ENCODE data around the gene MAP7.

The MAP7 gene

DNA sequence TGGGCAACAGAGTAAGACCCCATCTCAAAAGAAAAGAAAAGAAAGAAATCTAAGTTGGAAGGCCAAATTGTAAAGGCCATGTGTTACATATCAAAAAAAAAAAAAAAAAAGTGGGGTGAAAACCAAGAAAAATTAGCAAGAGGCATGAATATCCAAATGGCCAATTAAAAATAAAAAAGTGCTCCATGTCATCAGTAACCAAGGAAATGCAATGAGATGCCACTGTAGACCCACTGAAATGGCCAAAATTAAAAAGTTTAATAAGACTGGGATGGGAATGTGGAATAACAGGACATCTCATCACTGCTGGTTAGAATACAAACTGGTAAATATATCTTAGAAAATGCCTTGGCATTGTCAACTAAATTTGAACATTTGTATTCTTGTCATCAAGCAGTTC lies 230.5 kb downstream of the MAP7 start:
- ChIA-PET CTCF (no interaction called here), POLR2A (interaction anchor here (0.7 kb wide), 1 partner anchor 15 kb away, joined by 5 read pairs; no protein-coding TSS in a partner anchor)
- peak in 1 of 3 donors; percentile 5 for DNase-seq

DNA sequence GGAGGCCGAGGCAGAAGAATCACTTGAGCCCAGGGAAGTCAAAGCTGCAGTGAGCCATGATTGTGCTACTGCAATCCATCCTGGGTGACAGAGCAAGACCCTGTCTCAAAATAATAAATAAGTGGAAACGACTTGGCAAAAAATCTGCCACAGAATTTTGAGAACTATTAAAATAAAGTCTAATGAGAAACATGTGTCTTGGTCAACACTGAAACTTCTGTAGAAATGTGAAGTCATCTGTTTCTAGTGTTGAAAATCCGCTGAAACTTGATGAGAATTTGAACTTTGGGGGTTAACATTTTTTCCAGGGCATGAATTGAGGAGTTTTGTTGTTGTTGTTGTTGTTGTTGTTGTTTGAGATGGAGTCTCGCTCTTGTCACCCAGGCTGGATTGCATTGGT lies 231.5 kb downstream of the MAP7 start:
- Histone ChIP-seq H3K4me1 (ENCODE audit: control extremely low read depth in 1 of 4, control insufficient read depth in 4 of 4, insufficient read depth in 4 of 4, low read length in 3 of 4) (peaks cover 0 to 2% (median 0%) of the 10 kb centered on the region in 4 experiments), H3K27ac (ENCODE audit: insufficient read depth in 1 of 2, low read depth in 1 of 2, low read length in 2 of 2, poor library complexity in 1 of 2, severe bottlenecking in 2 of 2) (no peak overlapping the region), H3K27me3 (replicated peaks in 2 of 5; ENCODE audit: control insufficient read depth in 4 of 5, insufficient read depth in 5 of 5, low read length in 4 of 5) (no peaks in the 10 kb centered on the region), H3K36me3 (ENCODE audit: control insufficient read depth in 4 of 4, insufficient read depth in 4 of 4, low read length in 3 of 4) (no peaks in the 10 kb centered on the region), H3K4me3 (ENCODE audit: control insufficient read depth in 1 of 7, extremely low read depth in 1 of 7, insufficient read depth in 4 of 7, low read depth in 2 of 7, low read length in 6 of 7) (no peak overlapping the region), H3K9me3 (ENCODE audit: control extremely low read depth in 1 of 5, control insufficient read depth in 4 of 5, insufficient read depth in 2 of 5, low read depth in 1 of 5, low read length in 4 of 5) (no peaks in the 10 kb centered on the region)
- WGBS (ENCODE audit: insufficient coverage), result 93% methylated on average over 4 of the region's 4 CpGs
- POLR2A ChIA-PET, result no interaction called here
- CTCF ChIA-PET, result interaction anchor here (0.9 to 3.0 kb wide), 10 partner anchors 9 to 869 kb away, joined by 3 to 17 read pairs (median 7); partner anchors contain the start of gene BCLAF1
- no peak for DNase-seq

More for the DNA sequence above, 230.5 kb downstream of the MAP7 start:
- Histone ChIP-seq H3K4me3 (ENCODE audit: control insufficient read depth in 1 of 7, extremely low read depth in 1 of 7, insufficient read depth in 4 of 7, low read depth in 2 of 7, low read length in 6 of 7) (no peak overlapping the region), H3K4me1 (ENCODE audit: control extremely low read depth in 1 of 4, control insufficient read depth in 4 of 4, insufficient read depth in 4 of 4, low read length in 3 of 4) (peaks cover 0 to 2% (median 0%) of the 10 kb centered on the region in 4 experiments), H3K27ac (ENCODE audit: insufficient read depth in 1 of 2, low read depth in 1 of 2, low read length in 2 of 2, poor library complexity in 1 of 2, severe bottlenecking in 2 of 2) (no peak overlapping the region), H3K36me3 (ENCODE audit: control insufficient read depth in 4 of 4, insufficient read depth in 4 of 4, low read length in 3 of 4) (no peaks in the 10 kb centered on the region), H3K27me3 (replicated peaks in 2 of 5; ENCODE audit: control insufficient read depth in 4 of 5, insufficient read depth in 5 of 5, low read length in 4 of 5) (no peaks in the 10 kb centered on the region), H3K9me3 (ENCODE audit: control extremely low read depth in 1 of 5, control insufficient read depth in 4 of 5, insufficient read depth in 2 of 5, low read depth in 1 of 5, low read length in 4 of 5) (no peaks in the 10 kb centered on the region)

DNA sequence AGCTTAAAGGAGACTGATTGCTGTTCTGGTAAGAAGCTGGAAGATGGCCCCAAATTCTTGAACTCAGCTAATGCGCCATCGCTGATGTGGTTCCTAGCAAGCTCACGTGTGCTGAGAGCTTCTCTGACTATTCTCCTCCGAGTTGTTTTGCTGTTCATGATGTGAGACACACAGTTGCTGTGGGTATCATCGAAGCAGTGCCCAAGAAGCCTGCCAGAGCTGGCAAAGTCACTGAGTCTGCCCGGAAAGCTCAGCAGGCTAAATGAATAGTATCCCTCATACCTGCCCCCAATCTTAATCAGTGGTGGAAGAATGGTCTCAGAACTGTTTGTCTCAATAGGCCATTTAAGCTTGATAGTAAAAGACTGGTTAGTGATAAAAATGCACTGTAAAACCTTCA lies 232.3 kb downstream of the MAP7 start:
- Histone ChIP-seq H3K4me1 (ENCODE audit: control extremely low read depth in 1 of 4, control insufficient read depth in 4 of 4, insufficient read depth in 4 of 4, low read length in 3 of 4) (peaks cover 0 to 2% (median 0%) of the 10 kb centered on the region in 4 experiments), H3K9me3 (ENCODE audit: control extremely low read depth in 1 of 5, control insufficient read depth in 4 of 5, insufficient read depth in 2 of 5, low read depth in 1 of 5, low read length in 4 of 5) (no peaks in the 10 kb centered on the region), H3K36me3 (ENCODE audit: control insufficient read depth in 4 of 4, insufficient read depth in 4 of 4, low read length in 3 of 4) (no peaks in the 10 kb centered on the region), H3K27me3 (replicated peaks in 2 of 5; ENCODE audit: control insufficient read depth in 4 of 5, insufficient read depth in 5 of 5, low read length in 4 of 5) (no peaks in the 10 kb centered on the region), H3K4me3 (ENCODE audit: control insufficient read depth in 1 of 7, extremely low read depth in 1 of 7, insufficient read depth in 4 of 7, low read depth in 2 of 7, low read length in 6 of 7) (no peak overlapping the region), H3K27ac (ENCODE audit: insufficient read depth in 1 of 2, low read depth in 1 of 2, low read length in 2 of 2, poor library complexity in 1 of 2, severe bottlenecking in 2 of 2) (no peak overlapping the region)
- CTCF ChIA-PET, result interaction anchor here (0.9 to 3.0 kb wide), 17 partner anchors 9 to 868 kb away, joined by 3 to 17 read pairs (median 6); partner anchors contain the start of gene BCLAF1
- POLR2A ChIA-PET, result interaction anchor here (0.6 kb wide), 1 partner anchor 58 kb away, joined by 3 read pairs; no protein-coding TSS in a partner anchor
- 98% methylated on average over 5 of the region's 6 CpGs for WGBS (ENCODE audit: insufficient coverage)
- DNase-seq, result no peak

DNA sequence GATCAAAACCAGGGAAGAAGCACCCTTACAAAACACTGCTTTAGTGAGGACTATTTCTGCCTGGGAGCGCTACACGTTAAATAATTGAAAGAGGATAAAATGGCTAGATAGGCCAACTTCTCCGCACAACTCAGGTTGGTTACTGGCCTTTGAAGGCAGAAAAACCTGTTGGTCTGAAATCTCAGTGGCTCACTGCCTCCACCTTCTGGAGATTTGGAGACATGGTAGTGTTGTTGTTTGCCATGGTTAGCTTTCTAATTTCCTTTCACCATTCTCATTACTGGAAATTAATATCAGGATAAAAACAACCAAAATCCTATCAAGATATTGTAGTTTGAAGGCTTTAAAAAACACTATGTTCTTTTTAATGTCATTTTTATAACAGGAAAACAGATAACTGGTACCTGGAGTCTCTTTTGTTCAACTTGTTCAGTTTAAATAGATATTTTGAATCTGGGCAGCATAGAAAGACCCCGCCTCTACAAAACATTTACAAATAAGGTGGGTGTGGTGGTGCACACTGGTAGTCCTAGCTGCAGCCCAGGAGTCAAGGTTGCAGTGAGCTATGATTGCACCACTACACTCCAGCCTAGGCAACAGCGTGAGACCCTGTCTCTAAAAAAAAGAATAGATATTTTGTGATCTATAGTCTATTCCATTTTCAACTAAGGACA lies 233.1 kb downstream of the MAP7 start:
- ChIA-PET CTCF (interaction anchor here (0.7 to 3.0 kb wide), 21 partner anchors 10 to 871 kb away, joined by 3 to 17 read pairs (median 5); partner anchors contain the start of gene BCLAF1), POLR2A (interaction anchor here (0.7 kb wide), 1 partner anchor 27 kb away, joined by 4 read pairs; the partner anchor contains the start of gene BCLAF1)
- peak; percentile 78 to 88 (median 83) for DNase-seq
- no peaks in the 10 kb centered on the region for H3K9me3 ChIP-seq (ENCODE audit: control extremely low read depth in 1 of 5, control insufficient read depth in 4 of 5, insufficient read depth in 2 of 5, low read depth in 1 of 5, low read length in 4 of 5)
- no peaks in the 10 kb centered on the region for H3K27me3 ChIP-seq (replicated peaks in 2 of 5; ENCODE audit: control insufficient read depth in 4 of 5, insufficient read depth in 5 of 5, low read length in 4 of 5)
- H3K36me3 ChIP-seq (ENCODE audit: control insufficient read depth in 4 of 4, insufficient read depth in 4 of 4, low read length in 3 of 4), result no peaks in the 10 kb centered on the region
- WGBS (ENCODE audit: insufficient coverage), result 33% methylated on average over 3 of the region's 5 CpGs
- no peak overlapping the region for H3K4me3 ChIP-seq (ENCODE audit: control insufficient read depth in 1 of 7, extremely low read depth in 1 of 7, insufficient read depth in 4 of 7, low read depth in 2 of 7, low read length in 6 of 7)
- H3K27ac ChIP-seq (ENCODE audit: insufficient read depth in 1 of 2, low read depth in 1 of 2, low read length in 2 of 2, poor library complexity in 1 of 2, severe bottlenecking in 2 of 2), result no peak overlapping the region
- peaks cover 0 to 2% (median 0%) of the 10 kb centered on the region in 4 experiments for H3K4me1 ChIP-seq (ENCODE audit: control extremely low read depth in 1 of 4, control insufficient read depth in 4 of 4, insufficient read depth in 4 of 4, low read length in 3 of 4)

DNA sequence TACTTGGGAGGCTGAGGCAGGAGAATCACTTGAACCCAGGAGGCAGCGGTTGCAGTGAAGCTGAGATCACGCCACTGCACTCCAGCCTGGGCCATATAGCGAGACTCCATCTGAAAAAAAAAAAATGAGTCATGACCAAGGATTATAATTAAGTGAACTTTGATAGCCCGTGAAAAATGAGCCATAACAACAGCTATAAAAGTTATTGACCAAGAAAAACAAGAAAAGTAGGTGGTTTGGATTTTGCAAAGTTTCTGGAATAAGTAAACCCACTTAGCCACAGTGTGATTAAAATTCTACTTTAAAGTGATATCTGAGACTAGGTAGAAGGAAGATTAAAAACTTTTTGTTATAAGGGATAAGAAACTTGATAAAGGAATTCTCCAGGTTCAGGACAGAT lies 234.6 kb downstream of the MAP7 start:
- no peak overlapping the region for H3K27ac ChIP-seq (ENCODE audit: insufficient read depth in 1 of 2, low read depth in 1 of 2, low read length in 2 of 2, poor library complexity in 1 of 2, severe bottlenecking in 2 of 2)
- H3K9me3 ChIP-seq (ENCODE audit: control extremely low read depth in 1 of 5, control insufficient read depth in 4 of 5, insufficient read depth in 2 of 5, low read depth in 1 of 5, low read length in 4 of 5), result no peaks in the 10 kb centered on the region
- CTCF ChIA-PET, result interaction anchor here (0.7 to 3.0 kb wide), 5 partner anchors 17 to 467 kb away, joined by 3 to 12 read pairs (median 3); no protein-coding TSS in a partner anchor
- no peaks in the 10 kb centered on the region for H3K27me3 ChIP-seq (replicated peaks in 2 of 5; ENCODE audit: control insufficient read depth in 4 of 5, insufficient read depth in 5 of 5, low read length in 4 of 5)
- WGBS (ENCODE audit: insufficient coverage), result no CpG with 5 or more reads among the region's 4 CpGs
- peaks cover 0 to 2% (median 0%) of the 10 kb centered on the region in 4 experiments for H3K4me1 ChIP-seq (ENCODE audit: control extremely low read depth in 1 of 4, control insufficient read depth in 4 of 4, insufficient read depth in 4 of 4, low read length in 3 of 4)
- H3K36me3 ChIP-seq (ENCODE audit: control insufficient read depth in 4 of 4, insufficient read depth in 4 of 4, low read length in 3 of 4), result no peaks in the 10 kb centered on the region
- H3K4me3 ChIP-seq (ENCODE audit: control insufficient read depth in 1 of 7, extremely low read depth in 1 of 7, insufficient read depth in 4 of 7, low read depth in 2 of 7, low read length in 6 of 7), result no peak overlapping the region
- no peak for DNase-seq
- POLR2A ChIA-PET, result interaction anchor here (0.7 kb wide), 1 partner anchor 1819 kb away, joined by 3 read pairs; no protein-coding TSS in a partner anchor

DNA sequence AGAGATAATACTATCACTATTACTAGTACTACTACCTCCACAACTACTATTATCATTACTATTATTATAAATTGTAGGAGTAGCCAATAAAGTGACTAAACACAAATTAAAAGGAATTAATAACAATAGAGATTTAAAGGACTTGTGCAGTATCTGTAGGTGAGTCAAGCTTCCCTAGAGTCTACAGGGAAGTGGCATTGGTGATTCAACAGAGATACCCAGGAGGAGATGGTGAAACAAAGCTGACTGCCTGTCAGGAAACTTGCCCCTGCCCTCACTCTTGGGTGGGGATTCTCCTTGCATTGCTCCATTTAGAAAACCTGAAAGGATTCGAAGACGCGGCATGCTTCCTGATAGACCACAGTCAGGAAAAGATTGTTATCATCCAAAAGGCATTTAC lies 237.2 kb downstream of the MAP7 start:
- ChIA-PET CTCF (interaction anchor here (0.6 to 0.9 kb wide), 2 partner anchors 21 to 237 kb away, joined by 3 read pairs; partner anchors contain the start of gene MAP7), POLR2A (no interaction called here)
- Histone ChIP-seq H3K27me3 (replicated peaks in 2 of 5; ENCODE audit: control insufficient read depth in 4 of 5, insufficient read depth in 5 of 5, low read length in 4 of 5) (no peaks in the 10 kb centered on the region), H3K36me3 (ENCODE audit: control insufficient read depth in 4 of 4, insufficient read depth in 4 of 4, low read length in 3 of 4) (no peaks in the 10 kb centered on the region), H3K4me1 (ENCODE audit: control extremely low read depth in 1 of 4, control insufficient read depth in 4 of 4, insufficient read depth in 4 of 4, low read length in 3 of 4) (peaks cover 0 to 2% (median 0%) of the 10 kb centered on the region in 4 experiments), H3K9me3 (ENCODE audit: control extremely low read depth in 1 of 5, control insufficient read depth in 4 of 5, insufficient read depth in 2 of 5, low read depth in 1 of 5, low read length in 4 of 5) (no peaks in the 10 kb centered on the region), H3K4me3 (ENCODE audit: control insufficient read depth in 1 of 7, extremely low read depth in 1 of 7, insufficient read depth in 4 of 7, low read depth in 2 of 7, low read length in 6 of 7) (no peak overlapping the region), H3K27ac (ENCODE audit: insufficient read depth in 1 of 2, low read depth in 1 of 2, low read length in 2 of 2, poor library complexity in 1 of 2, severe bottlenecking in 2 of 2) (no peak overlapping the region)
- DNase-seq, result no peak
- 82% methylated on average over 3 of the region's 3 CpGs for WGBS (ENCODE audit: insufficient coverage)

DNA sequence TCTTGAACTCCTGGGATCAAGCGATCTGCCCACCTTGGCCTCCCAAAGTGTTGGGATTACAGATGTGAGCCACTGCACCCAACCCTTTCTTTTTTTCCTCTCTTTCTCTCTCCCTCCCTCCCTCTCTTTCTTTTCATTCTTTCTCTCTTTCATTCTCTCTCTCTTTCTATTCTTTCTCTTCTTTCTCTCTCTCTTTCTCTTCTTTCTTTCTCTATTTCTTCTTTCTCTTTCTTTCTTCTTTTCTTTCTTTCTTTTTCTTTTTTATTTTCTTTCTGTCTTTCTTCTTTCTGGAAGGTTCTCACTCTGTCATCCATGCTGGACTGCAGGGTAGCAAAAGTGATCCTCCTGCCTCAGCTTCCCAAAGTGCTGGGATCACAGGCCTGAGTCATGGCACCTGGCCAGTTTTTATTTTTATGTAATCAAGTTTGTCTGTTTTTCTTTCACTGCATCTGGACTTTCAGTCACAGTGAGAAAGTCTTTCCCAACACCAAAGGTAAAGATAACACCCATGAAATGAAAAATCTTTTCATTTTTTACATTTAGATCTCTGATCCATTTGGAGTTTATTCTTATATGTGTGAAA lies 240.4 kb downstream of the MAP7 start:
- no peaks in the 10 kb centered on the region for H3K9me3 ChIP-seq (ENCODE audit: control extremely low read depth in 1 of 5, control insufficient read depth in 4 of 5, insufficient read depth in 2 of 5, low read depth in 1 of 5, low read length in 4 of 5)
- ChIA-PET CTCF (interaction anchor here (1.1 kb wide), 1 partner anchor 59 kb away, joined by 3 read pairs; no protein-coding TSS in a partner anchor), POLR2A (no interaction called here)
- no peak overlapping the region for H3K4me3 ChIP-seq (ENCODE audit: control insufficient read depth in 1 of 7, extremely low read depth in 1 of 7, insufficient read depth in 4 of 7, low read depth in 2 of 7, low read length in 6 of 7)
- no peak overlapping the region for H3K27ac ChIP-seq (ENCODE audit: insufficient read depth in 1 of 2, low read depth in 1 of 2, low read length in 2 of 2, poor library complexity in 1 of 2, severe bottlenecking in 2 of 2)
- H3K27me3 ChIP-seq (replicated peaks in 2 of 5; ENCODE audit: control insufficient read depth in 4 of 5, insufficient read depth in 5 of 5, low read length in 4 of 5), result no peaks in the 10 kb centered on the region
- WGBS (ENCODE audit: insufficient coverage), result 100% methylated on average over 1 of the region's 1 CpG
- H3K36me3 ChIP-seq (ENCODE audit: control insufficient read depth in 4 of 4, insufficient read depth in 4 of 4, low read length in 3 of 4), result no peaks in the 10 kb centered on the region
- DNase-seq, result no peak
- H3K4me1 ChIP-seq (ENCODE audit: control extremely low read depth in 1 of 4, control insufficient read depth in 4 of 4, insufficient read depth in 4 of 4, low read length in 3 of 4), result no peaks in the 10 kb centered on the region

Data from common myeloid progenitor, CD34-positive (primary cell).